Aorta (tissue), 5 donors: Measurements from ENCODE around the gene NDUFA11. TPM values are rescaled to one million over a fixed set of nuclear protein-coding genes. Genes with fewer than 3 reads are reported as not detected.

ENCODE experiments used
- ATAC-seq: fragments of 200-7000 bp; cut with Tn5 transposase; one replicate; pipeline ENCODE4 v1.9.1; 2022; ENCODE audit warnings: moderate library complexity; ENCODE audit not compliant: low FRiP score
- DNase-seq, 2 donors: peaks; one replicate each; pipeline ENCODE4 v3.0.0-alpha.2; 2020
- H3K27ac ChIP-seq, 2 donors: one replicate each; pipeline ENCODE4 v1.5.1; 2013; ENCODE audit warnings: low read length in 2 of 2, mild to moderate bottlenecking in 2 of 2, moderate library complexity in 2 of 2, control low read depth in 1 of 2, inconsistent platforms in 1 of 2, low read depth in 1 of 2
- H3K27me3 ChIP-seq, 2 donors: one replicate each; pipeline ENCODE4 v1.6.1; 2013; ENCODE audit warnings: control low read depth in 1 of 2, low read length in 1 of 2, mild to moderate bottlenecking in 1 of 2, moderate library complexity in 1 of 2; ENCODE audit not compliant: insufficient read depth in 2 of 2, control insufficient read depth in 1 of 2
- H3K36me3 ChIP-seq, 2 donors: one replicate each; pipeline ENCODE4 v1.6.1; 2013; ENCODE audit warnings: control low read depth in 1 of 2, low read length in 1 of 2, mild to moderate bottlenecking in 1 of 2; ENCODE audit not compliant: insufficient read depth in 2 of 2, control insufficient read depth in 1 of 2
- H3K4me1 ChIP-seq, 2 donors: one replicate each; pipeline ENCODE4 v1.6.1; 2013; ENCODE audit warnings: low read length in 2 of 2, control low read depth in 1 of 2, mild to moderate bottlenecking in 1 of 2, moderate library complexity in 1 of 2; ENCODE audit not compliant: insufficient read depth in 2 of 2, control insufficient read depth in 1 of 2
- H3K4me3 ChIP-seq, 2 donors: one replicate each; pipeline ENCODE4 v1.5.1; 2013; ENCODE audit warnings: low read length in 2 of 2, control low read depth in 1 of 2, mild to moderate bottlenecking in 1 of 2
- H3K9me3 ChIP-seq: one replicate; pipeline ENCODE4 v1.6.1; 2013; ENCODE audit warnings: mild to moderate bottlenecking, low read length; ENCODE audit not compliant: control insufficient read depth
- WGBS, 2 donors: extraction: QIAGEN DNeasy Blood & Tissue Kit; methylation state at CpG; one replicate each; pipeline ENCODE4 v1.1.7; 2013; 5-methylcytosine and 5-hydroxymethylcytosine counted together
- intact Hi-C, 2 donors: fragments of 100-400 bp; cut with DNase I; formaldehyde crosslinking; loops; one replicate each; pipeline versions ENCODE4 v1.14.2 to v1.15.0; 2022
- long read RNA-seq, 2 donors: library from polyadenylated mRNA; unstranded; transcript quantifications; one replicate each; pipeline ENCODE4 v2.0.0, GENCODE V29; 2020 to 2021
- polyA plus RNA-seq, 2 donors: library from polyadenylated mRNA; stranded (reverse); fragments of 200-250 nt; gene quantifications; one replicate each; pipeline ENCODE4 v1.2.3, GENCODE V29; 2013
- total RNA-seq, 2 donors: library from RNA; stranded (reverse); fragmentation: NEBNext Ultra II Directional; extraction: Animal tissue kit (Norgen Biotek cat#: 25700); gene quantifications; one replicate each; pipeline ENCODE4 v1.2.1, GENCODE V29; 2021
- donor health status: healthy with polysubstance abuse.
- donor health status: Bipolar disorder and iron deficiency.
- donor health status: DM: no; HTN: no; CAD: no.
- donor health status: DM: no; HTN: no; CAD: no.
- donor health status: DM: yes; HTN: yes; CAD: no.

The NDUFA11 gene
- total RNA-seq, result 100 to 1,000 TPM; 138 to 151 TPM
- 100 to 1,000 TPM; 326 to 405 TPM for polyA plus RNA-seq
- long read RNA-seq, donor 1, transcript NDUFA11-201 (4 exons, 539 nt), result major isoform, 31 of 40 reads
- long read RNA-seq, donor 1, partial matches to known transcripts, result 5 of 40 reads
- long read RNA-seq, donor 1, other reads (novel, unspliced or antisense), result 0 of 40 reads
- long read RNA-seq, donor 2, transcript NDUFA11-201 (4 exons, 539 nt), result major isoform, 28 of 37 reads
- long read RNA-seq, donor 2, partial matches to known transcripts, result 3 of 37 reads
- long read RNA-seq, donor 2, other reads (novel, unspliced or antisense), result 4 of 37 reads

GRCh38 chr19:5903624-5904351, at the start of gene NDUFA11:
NDUFA11 (minus strand) TSS chr19:5903790; CDS start chr19:5903708, 82 bp downstream.
- no peaks in the 10 kb centered on the region for H3K4me1 ChIP-seq
- ATAC-seq, result peak; percentile 91
- DNase-seq, result peak; percentile 99
- H3K4me3 ChIP-seq, result peak within 1 kb of the TSS; percentile 4 to 63
- intact Hi-C loops, result loop anchor here in 1 of 2 donors (1.0 kb wide), 1 partner anchor 183 kb away; the partner anchor contains the start of genes CATSPERD and LONP1
- H3K27me3 ChIP-seq, result no peaks in the 10 kb centered on the region
- WGBS, 2 donors, result 0 to 1% methylated on average over 57 of the region's 57 CpGs
- no peaks in the 10 kb centered on the region for H3K9me3 ChIP-seq
- H3K36me3 ChIP-seq, result no peaks in the 10 kb centered on the region
- peak within 1 kb of the TSS in 1 of 2 donors; percentile 28 for H3K27ac ChIP-seq

DNA sequence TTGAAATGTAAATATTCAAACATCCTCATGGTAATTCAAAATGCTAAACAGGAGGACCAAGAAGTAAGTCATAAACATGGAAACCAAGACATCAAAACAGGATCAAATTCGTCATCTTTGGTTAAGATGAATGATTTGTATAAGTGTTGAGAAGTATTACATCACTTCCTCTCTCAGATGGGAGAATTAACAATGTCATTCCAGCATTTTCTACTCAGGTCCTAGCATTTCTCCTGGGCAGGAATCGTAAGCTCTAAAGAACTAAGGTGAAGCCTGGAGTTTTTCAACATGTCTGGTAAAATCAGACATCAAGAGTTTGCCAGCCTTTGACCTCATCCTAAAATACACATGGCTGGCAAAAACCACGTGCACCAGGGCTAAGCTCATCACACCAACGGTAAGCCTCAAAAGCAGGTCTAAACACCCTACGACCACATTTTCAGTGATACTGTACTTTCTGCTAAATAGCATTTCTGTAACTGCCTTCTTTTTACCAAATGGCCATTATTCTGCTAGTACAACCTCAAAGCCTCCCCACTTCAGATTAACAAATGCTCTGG, 49.5 kb upstream of the NDUFA11 start:
- intact Hi-C loops, result no loop called here
- Histone ChIP-seq H3K9me3 (no peaks in the 10 kb centered on the region), H3K27ac (peak overlapping the region in 1 of 2 donors; percentile 60), H3K36me3 (no peaks in the 10 kb centered on the region), H3K27me3 (no peaks in the 10 kb centered on the region), H3K4me3 (no peak overlapping the region), H3K4me1 (peaks cover 0 to 4% of the 10 kb centered on the region in 2 donors)
- DNase-seq (no peak), ATAC-seq (no peak)
- WGBS, 2 donors, result 31 to 41% methylated on average over 5 of the region's 5 CpGs

DNA sequence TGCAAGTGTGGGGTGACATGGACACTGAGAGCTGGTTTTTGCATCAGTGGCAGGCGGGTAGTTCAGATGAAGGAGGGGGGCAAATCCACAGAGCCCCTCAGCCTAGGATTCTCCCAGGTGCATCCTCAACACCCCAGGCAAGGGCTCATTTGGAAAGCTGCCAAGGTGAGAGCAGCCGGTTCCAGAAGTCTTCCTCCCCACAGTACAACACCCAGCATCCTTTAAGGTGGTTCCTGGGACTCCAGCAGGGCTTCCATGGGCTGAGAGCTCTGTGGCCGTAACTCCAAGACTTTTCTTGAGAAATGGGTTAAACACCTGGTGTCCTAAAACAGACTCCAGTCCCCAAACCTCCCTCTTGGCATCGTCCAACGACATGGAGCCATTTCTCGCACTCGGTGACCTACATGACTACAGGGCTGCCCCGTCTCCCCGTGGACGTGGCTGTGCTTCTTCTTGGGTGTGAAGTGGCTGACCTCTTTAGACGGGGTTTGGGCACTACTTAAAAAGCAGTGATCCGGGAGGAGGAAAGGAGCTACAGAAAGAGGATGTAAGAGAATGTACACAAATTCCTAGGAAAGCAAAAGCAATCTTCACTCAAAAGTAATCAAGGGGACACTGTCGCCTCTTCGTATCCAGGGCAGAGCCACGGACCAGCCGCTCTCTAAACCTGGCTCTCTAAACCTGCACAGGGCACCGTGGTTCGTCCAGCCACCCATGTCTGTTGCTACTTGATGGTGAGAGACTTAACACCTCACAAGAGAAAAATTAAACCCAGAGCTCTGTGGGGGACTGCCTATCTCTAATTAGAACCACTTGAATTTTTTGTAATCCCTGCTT, 48.8 kb upstream of the NDUFA11 start:
- DNase-seq (no peak), ATAC-seq (no peak)
- Histone ChIP-seq H3K4me1 (peaks cover 0 to 4% of the 10 kb centered on the region in 2 donors), H3K4me3 (no peak overlapping the region), H3K27ac (no peak overlapping the region), H3K27me3 (no peaks in the 10 kb centered on the region), H3K36me3 (no peaks in the 10 kb centered on the region), H3K9me3 (no peaks in the 10 kb centered on the region)
- 82 to 83% methylated on average over 18 of the region's 18 CpGs for WGBS, 2 donors
- intact Hi-C loops, result no loop called here

- H3K36me3 ChIP-seq, result no peaks in the 10 kb centered on the region
- DNase-seq (peak in 1 of 2 donors; percentile 69), ATAC-seq (no peak)
- H3K27ac ChIP-seq, result no peak overlapping the region
- WGBS, 2 donors, result 83 to 86% methylated on average over 19 of the region's 19 CpGs
- peaks cover 0 to 4% of the 10 kb centered on the region in 2 donors for H3K4me1 ChIP-seq
- intact Hi-C loops, result no loop called here
- no peaks in the 10 kb centered on the region for H3K9me3 ChIP-seq
- H3K4me3 ChIP-seq, result no peak overlapping the region
- no peaks in the 10 kb centered on the region for H3K27me3 ChIP-seq
Observed at GRCh38 chr19:5951338-5951861, 47.8 kb upstream of the NDUFA11 start.

DNA sequence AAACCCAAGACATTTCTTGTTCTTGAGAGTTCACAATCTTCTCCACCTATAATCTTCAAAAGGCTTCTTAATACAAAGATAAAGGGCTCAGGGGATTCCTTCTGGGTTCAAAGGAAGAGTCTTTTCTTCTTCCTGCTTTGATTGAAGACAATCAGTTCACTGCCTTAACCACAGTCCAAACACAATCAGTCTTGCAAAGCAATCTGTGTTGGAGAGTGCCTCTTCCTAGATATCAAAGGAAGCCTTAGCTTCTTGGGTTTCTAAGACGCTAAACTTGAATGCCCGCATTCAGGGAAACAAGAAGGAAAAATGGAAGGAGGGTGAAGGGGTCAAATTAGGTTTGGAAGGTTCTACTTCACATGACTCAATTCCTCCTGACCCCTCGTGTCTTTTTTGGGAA, 47.2 kb upstream of the NDUFA11 start:
- H3K27ac ChIP-seq, result no peak overlapping the region
- no peaks in the 10 kb centered on the region for H3K36me3 ChIP-seq
- H3K27me3 ChIP-seq, result no peaks in the 10 kb centered on the region
- H3K9me3 ChIP-seq, result no peaks in the 10 kb centered on the region
- ATAC-seq (no peak), DNase-seq (no peak)
- H3K4me3 ChIP-seq, result no peak overlapping the region
- WGBS, 2 donors, result 86 to 90% methylated on average over 3 of the region's 3 CpGs
- peaks cover 0 to 4% of the 10 kb centered on the region in 2 donors for H3K4me1 ChIP-seq
- intact Hi-C loops, result no loop called here

- intact Hi-C loops, result no loop called here
Observed at GRCh38 chr19:5949792-5950305, 46.3 kb upstream of the NDUFA11 start.

DNA sequence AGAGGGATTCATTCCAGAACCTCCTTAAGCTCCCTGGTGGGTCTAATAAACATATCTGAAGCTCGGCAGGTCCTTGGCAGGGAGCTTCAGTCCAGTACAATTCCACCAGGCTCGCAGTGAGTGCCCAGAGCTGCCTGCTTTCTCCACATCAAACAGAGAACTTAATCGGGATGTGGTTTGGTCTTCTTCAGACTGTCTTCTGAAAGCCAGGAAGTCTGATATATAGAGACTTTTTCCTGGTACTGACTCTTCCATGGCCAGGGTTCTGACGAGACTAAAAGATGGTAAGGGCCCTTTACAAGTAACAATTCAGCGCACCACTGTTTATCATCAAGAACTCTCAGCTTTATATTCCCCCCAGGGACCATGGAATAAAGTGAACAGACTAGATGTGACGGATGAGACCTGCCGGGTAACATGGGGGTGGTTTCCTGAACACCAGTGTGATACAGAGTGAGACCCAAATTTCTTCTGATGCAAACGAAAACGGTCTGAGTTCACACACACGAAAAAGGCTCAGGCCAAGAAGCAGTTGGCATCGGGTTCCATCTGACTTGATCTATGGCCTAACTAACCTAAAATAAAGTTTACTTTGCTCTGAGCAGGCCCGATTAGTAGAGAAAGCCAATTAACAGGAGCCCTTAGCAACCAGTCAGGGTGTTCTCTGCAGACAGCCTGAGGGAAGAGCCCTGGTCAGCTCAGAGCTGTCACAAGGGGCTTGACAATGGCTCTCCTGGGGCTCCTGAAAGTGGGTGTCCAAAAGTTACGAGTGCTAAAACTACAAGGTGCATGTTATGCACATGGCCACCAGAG, 45.4 kb upstream of the NDUFA11 start:
- ATAC-seq (no peak), DNase-seq (no peak)
- no peaks in the 10 kb centered on the region for H3K9me3 ChIP-seq
- intact Hi-C loops, result no loop called here
- H3K27me3 ChIP-seq, result no peaks in the 10 kb centered on the region
- WGBS, 2 donors, result 24 to 36% methylated on average over 13 of the region's 13 CpGs
- peaks cover 0 to 4% of the 10 kb centered on the region in 2 donors for H3K4me1 ChIP-seq
- H3K27ac ChIP-seq, result no peak overlapping the region
- no peaks in the 10 kb centered on the region for H3K36me3 ChIP-seq
- H3K4me3 ChIP-seq, result no peak overlapping the region

More at GRCh38 chr19:5949792-5950305, 46.3 kb upstream of the NDUFA11 start:
- no peak for DNase-seq
- WGBS, 2 donors, result 85 to 93% methylated on average over 13 of the region's 13 CpGs
- Histone ChIP-seq H3K4me3 (no peak overlapping the region), H3K9me3 (no peaks in the 10 kb centered on the region), H3K27ac (no peak overlapping the region), H3K4me1 (peaks cover 0 to 4% of the 10 kb centered on the region in 2 donors), H3K36me3 (no peaks in the 10 kb centered on the region), H3K27me3 (no peaks in the 10 kb centered on the region)
- no peak for ATAC-seq
